ENCODE measurements around the gene EZH2.

EZH2 gene

GRCh38 chr7:148898845-148899484 lies 14.9 kb upstream of the EZH2 start:
- DNase-seq, result no peak

- DNase-seq, result no peak
These were observed 10.5 kb upstream of the EZH2 start for GRCh38 chr7:148894591-148894990.

GRCh38 chr7:148893071-148893470 lies 9.0 kb upstream of the EZH2 start:
- no peak for DNase-seq

GRCh38 chr7:148888300-148888699 lies 4.2 kb upstream of the EZH2 start:
- DNase-seq, result no peak

- DNase-seq, result no peak
These were observed 2.8 kb upstream of the EZH2 start for GRCh38 chr7:148886844-148887243.

GRCh38 chr7:148884299-148885022 lies 370 bp upstream of the EZH2 start:
- DNase-seq, result peak; percentile 97

GRCh38 chr7:148883266-148884048 lies 634 bp downstream of the EZH2 start:
- peak; percentile 82 for DNase-seq

GRCh38 chr7:148882841-148883265 lies 1.2 kb downstream of the EZH2 start:
- no peak for DNase-seq

- no peak for DNase-seq
These were observed 1.9 kb downstream of the EZH2 start for GRCh38 chr7:148882192-148882591.

GRCh38 chr7:148878317-148878716 lies 5.8 kb downstream of the EZH2 start:
- DNase-seq, result no peak

- no peak for DNase-seq
These were observed 6.6 kb downstream of the EZH2 start for GRCh38 chr7:148877517-148877916.

- no peak for DNase-seq
These were observed 11.9 kb downstream of the EZH2 start for GRCh38 chr7:148872188-148872587.

GRCh38 chr7:148871551-148871950 lies 12.5 kb downstream of the EZH2 start:
- DNase-seq, result no peak

- DNase-seq, result no peak
These were observed 13.1 kb downstream of the EZH2 start for GRCh38 chr7:148871030-148871429.

GRCh38 chr7:148868378-148868674 lies 15.8 kb downstream of the EZH2 start:
- DNase-seq, result no peak

- no peak for DNase-seq
These were observed 16.3 kb downstream of the EZH2 start for GRCh38 chr7:148867596-148868377.

- DNase-seq, result no peak
These were observed 17.7 kb downstream of the EZH2 start for GRCh38 chr7:148866362-148866761.

- no peak for DNase-seq
These were observed 18.8 kb downstream of the EZH2 start for GRCh38 chr7:148865283-148865682.

GRCh38 chr7:148863324-148863723 lies 20.8 kb downstream of the EZH2 start:
- no peak for DNase-seq

- DNase-seq, result no peak
These were observed 21.6 kb downstream of the EZH2 start for GRCh38 chr7:148862481-148862880.

- no peak for DNase-seq
These were observed 25.6 kb downstream of the EZH2 start for GRCh38 chr7:148858489-148858888.

GRCh38 chr7:148856891-148857290 lies 27.2 kb downstream of the EZH2 start:
- no peak for DNase-seq

GRCh38 chr7:148856578-148856881 lies 27.6 kb downstream of the EZH2 start:
- DNase-seq, result no peak
